ENCODE measurements around the gene RPL23. TPM values are rescaled to one million over a fixed set of nuclear protein-coding genes. Genes with fewer than 3 reads are reported as not detected.

Gene RPL23
- total RNA-seq, 3 donors from 2014 or later: 838 to 1,044 (median 919) TPM

DNA sequence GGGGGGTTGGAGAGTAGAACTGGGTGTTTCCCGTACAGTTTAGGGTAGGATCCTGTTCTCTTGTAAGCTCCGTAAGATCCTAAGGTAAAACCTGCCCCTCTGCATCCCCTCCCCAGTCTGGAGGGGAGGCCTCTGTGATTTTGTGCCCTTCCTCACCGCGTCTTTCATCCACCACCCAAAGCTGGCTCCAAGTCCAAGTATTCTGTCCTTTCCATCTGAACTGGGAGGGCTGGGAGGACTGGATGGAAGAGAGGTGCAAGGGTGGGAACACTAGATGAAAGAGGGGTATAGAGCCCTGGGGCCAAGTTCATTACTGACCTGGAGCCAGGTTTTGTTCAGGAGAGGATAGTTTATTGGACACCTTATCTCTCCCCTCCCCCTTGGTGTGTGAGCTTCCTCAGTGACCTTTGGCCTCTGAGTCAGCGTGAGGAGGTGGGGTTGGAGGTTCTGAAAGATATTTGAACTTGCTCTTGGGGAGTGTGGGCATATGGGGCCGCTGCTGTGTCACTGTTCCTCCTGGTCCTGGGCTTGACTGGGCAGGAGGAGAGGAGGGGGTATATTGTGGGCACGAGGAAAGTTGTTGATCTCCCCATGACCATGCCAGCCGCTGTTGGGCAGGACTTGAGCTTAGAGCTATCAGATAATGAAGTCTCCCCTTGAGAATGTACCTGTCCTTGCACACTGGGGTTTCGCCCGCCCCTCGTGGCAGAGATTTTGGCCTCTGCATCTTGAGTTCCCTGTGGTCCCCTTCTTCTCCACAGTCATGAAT, 17.9 kb upstream of the RPL23 start:
- peak; percentile 65 for ATAC-seq
- peak; percentile 85 to 90 (median 88) for DNase-seq
- H3K4me1 ChIP-seq (ENCODE audit: low read depth): peaks cover 48% of the 10 kb centered on the region
- H3K4me3 ChIP-seq: peak overlapping the region; percentile 76
- TF ChIP-seq, protein P1, sequence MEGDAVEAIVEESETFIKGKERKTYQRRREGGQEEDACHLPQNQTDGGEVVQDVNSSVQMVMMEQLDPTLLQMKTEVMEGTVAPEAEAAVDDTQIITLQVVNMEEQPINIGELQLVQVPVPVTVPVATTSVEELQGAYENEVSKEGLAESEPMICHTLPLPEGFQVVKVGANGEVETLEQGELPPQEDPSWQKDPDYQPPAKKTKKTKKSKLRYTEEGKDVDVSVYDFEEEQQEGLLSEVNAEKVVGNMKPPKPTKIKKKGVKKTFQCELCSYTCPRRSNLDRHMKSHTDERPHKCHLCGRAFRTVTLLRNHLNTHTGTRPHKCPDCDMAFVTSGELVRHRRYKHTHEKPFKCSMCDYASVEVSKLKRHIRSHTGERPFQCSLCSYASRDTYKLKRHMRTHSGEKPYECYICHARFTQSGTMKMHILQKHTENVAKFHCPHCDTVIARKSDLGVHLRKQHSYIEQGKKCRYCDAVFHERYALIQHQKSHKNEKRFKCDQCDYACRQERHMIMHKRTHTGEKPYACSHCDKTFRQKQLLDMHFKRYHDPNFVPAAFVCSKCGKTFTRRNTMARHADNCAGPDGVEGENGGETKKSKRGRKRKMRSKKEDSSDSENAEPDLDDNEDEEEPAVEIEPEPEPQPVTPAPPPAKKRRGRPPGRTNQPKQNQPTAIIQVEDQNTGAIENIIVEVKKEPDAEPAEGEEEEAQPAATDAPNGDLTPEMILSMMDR (IDR thresholded peaks at IDR 0.05): no peak
- no peaks in the 10 kb centered on the region for H3K9me3 ChIP-seq
- intact Hi-C loops (cut with DNase I, micrococcal nuclease): no loop called here
- no peaks in the 10 kb centered on the region for H3K36me3 ChIP-seq (ENCODE audit: low read depth)

DNA sequence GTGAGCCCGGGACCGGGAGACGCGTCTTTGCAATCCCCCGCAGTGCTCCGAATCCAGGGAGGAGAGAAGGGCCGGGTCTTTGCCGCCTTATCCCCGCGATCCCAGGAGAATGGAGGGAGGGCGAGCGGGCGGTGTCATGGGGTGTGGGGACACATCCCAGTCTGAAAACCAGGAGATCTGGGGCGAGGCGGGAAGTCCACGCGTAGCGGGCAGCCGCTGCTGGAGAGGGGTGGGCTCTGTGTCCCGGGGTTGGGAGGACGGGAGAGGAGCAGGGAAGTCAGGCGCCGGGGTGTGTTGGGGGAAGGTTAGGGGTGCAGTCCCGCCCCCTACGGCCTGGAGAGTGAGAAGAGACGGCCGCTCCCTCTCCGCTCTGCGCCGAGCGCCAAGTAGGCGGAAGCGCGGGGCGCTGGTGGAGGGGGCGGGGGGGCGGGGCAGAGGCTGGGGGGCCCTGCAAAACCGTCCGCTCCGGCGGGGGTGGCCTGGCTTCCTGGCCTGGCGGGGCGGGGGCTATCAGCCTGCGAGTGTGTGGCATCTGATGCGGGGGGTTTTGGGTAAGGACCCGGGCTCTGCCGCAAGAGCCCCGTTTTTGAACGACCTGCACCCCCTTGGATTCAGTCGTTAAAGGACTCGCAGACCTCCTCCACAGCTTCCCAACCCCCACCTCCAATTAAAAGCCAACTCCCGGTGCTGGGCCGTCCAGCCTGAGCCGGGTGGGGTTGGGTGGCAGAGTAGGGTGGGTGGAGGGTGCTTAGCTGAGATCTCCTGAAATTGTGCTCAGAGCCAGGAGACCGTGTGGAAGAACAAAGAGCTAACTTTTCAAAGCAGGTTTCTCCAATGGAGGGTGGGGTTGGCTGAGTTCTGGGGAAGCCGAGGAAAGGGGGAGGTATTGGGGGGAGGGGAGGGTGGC, 17.0 kb upstream of the RPL23 start:
- ATAC-seq: peak; percentile 67
- peak; percentile 85 to 92 (median 86) for DNase-seq
- H3K4me1 ChIP-seq (ENCODE audit: low read depth): peaks cover 43% of the 10 kb centered on the region
- TF ChIP-seq, protein P1 (IDR thresholded peaks at IDR 0.05): no peak
- H3K9me3 ChIP-seq: no peaks in the 10 kb centered on the region
- intact Hi-C loops (cut with DNase I, micrococcal nuclease): no loop called here
- H3K36me3 ChIP-seq (ENCODE audit: low read depth): no peaks in the 10 kb centered on the region
- peak overlapping the region; percentile 76 for H3K4me3 ChIP-seq

DNA sequence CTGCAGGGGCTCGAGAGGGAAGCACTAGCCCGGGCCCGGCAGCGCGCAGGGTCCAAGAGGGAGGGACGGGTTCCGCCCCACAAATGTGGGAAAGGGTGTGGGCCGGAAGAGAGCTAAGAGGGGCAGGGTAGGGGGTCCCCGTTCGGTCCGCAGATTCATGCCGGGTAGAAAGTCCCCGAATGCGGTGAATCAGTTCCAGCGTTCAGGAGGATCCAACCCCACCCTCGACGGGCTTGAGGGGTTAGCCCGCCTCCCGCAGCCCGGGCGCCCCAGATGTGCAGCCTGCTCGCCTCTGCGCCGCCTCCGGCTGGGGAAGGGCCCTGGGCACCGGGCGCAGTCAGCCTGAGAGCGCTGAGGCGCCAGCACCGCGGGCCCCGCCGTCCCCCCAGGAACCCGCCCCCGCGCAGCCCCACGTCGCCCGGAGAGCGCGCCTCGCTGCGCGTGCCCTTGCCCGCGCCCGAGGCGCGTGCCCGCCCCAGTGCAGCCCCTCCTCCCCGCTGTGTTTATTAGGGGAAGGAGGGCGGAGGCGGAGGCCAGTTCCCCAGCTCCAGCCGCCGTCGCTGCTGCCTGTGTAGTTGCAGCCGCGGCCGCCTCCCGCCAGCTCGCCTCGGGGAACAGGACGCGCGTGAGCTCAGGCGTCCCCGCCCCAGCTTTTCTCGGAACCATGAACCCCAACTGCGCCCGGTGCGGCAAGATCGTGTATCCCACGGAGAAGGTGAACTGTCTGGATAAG, 16.2 kb upstream of the RPL23 start, which contains the start of gene LASP1:
Gene LASP1, plus strand, starts transcription at position 533 of the 733 bp plus-strand sequence. Its CDS starts 132 bp downstream, at position 665.
- TF ChIP-seq, protein P1 (IDR thresholded peaks at IDR 0.05): no peak
- H3K4me1 ChIP-seq (ENCODE audit: low read depth): peaks cover 35% of the 10 kb centered on the region
- intact Hi-C loops (cut with DNase I, micrococcal nuclease): no loop called here

DNA sequence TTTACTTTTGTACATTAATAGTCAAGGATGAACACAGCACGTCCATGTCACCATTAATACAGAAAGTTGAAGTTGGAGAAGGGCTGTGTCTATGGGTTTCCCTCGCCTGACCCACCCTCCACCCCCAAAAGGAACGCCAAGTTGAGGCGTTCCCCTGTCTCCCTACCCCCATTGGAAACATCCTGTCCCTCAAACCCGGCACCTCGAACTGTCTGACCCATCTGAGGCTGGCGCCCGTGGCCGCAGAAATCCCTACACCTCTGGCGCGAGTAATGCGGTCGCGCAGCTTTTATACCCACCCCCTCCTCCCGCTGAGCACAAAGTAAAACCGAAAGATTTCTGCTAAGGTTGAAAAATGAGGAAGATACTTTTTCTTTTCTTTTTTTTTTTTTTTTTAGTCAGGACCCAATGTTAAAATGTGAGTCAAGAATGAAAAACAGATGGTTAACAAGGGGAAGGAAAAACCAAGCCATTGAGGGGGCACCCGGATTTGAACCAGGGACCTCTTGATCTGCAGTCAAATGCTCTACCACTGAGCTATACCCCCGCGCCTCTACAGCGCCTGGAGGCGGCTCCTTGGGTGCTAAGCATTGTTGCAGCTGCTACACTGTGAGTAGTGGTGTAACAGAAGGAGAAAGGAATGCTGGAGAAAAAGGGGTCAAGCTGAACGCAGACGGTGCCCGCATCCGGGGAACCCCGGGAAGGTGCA, 15.4 kb upstream of the RPL23 start:
- DNase-seq: peak; percentile 88 to 95 (median 94)
- ATAC-seq: peak; percentile 54
- Histone ChIP-seq H3K4me1 (ENCODE audit: low read depth) (peaks cover 28% of the 10 kb centered on the region), H3K9me3 (no peaks in the 10 kb centered on the region), H3K36me3 (ENCODE audit: low read depth) (no peaks in the 10 kb centered on the region), H3K4me3 (peak overlapping the region; percentile 76)
- TF ChIP-seq, protein P1 (IDR thresholded peaks at IDR 0.05): no peak
- intact Hi-C loops (cut with DNase I, micrococcal nuclease): no loop called here

More for the DNA sequence above, 16.2 kb upstream of the RPL23 start, which contains the start of gene LASP1:
- H3K9me3 ChIP-seq: no peaks in the 10 kb centered on the region
- peak; percentile 84 for ATAC-seq
- H3K36me3 ChIP-seq (ENCODE audit: low read depth): no peaks in the 10 kb centered on the region
- DNase-seq: peak; percentile 93 to 94 (median 94)
- peak within 1 kb of the TSS; percentile 76 for H3K4me3 ChIP-seq
